Fibroblast of skin of left biceps (primary cell): ENCODE results near the gene SERPINA5.
"Not testable (repeated sequence)": the region's sequence is repeated elsewhere in the genome, so short reads cannot be mapped to it uniquely, and the experiment has no call there.

Experiments
- DNase-seq, 2 experiments: peaks; one replicate each; pipeline ENCODE4 v3.0.0-alpha.2; 2013; ENCODE audit warnings: low read depth in 2 of 2

The SERPINA5 gene

DNA sequence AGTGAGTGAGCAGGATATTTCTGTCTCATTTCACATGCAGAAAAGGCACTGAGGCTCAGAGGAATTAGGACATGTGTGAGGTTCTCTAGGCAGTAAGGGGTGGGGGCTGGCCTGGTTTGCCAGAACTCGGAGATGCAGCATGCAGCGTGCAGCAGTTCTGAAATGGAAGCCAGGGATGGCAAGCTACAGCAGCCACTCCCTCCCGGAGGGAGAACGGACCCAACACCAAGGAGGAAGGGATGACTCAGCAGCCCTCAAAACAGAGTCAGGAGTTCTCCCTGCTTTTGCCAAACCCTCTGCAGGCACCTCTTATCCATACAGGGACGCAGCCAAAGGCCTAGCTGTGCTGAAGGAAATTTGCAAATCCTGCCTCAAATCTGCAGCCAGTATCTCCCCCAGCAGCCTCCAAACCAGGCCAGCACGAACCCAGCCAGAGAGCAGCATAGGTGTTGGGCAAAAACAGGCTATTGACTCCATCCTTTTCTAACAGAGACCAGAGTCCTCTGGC, 20.7 kb downstream of the SERPINA5 start:
- peak; percentile 66 to 69 for DNase-seq

DNA sequence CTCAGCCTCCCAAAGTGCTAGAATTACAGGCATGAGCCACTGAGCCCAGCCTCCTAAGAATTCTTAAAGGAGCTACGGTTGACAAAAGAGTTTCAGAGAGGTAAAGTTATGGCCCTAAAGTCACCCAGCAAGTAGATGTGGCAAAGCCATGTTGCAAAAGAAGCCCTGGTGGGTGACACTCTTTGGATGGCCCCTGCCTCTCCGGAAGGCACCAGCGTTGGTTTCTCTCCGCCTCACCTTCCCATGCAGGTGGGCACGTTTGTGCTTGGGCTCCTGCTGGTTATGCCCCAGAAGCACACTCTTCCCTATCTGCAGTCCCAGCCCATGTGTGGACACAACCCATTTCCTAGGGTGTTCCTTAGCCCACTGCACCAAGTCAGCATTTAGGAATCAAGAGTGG, 21.5 kb downstream of the SERPINA5 start:
- no peak for DNase-seq

DNA sequence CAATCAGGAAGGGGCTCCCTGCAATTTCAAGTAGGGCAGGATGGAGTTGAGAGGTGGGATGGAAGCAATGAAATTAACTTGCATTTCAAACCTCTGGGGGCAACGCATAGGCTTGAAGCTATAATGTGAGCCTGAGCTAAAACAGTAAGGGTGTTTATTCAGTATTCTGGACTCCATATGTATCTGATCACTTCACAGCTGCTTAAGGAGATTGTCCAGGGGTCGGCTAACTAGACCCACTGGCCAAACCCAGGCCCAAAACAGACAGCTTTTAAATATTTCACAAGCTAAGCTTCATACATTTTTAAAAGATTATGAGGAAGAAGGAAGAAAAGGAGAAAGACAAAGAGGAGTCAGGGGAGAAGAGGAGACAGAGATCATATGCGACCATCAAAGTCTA, 24.1 kb downstream of the SERPINA5 start:
- DNase-seq = no peak

DNA sequence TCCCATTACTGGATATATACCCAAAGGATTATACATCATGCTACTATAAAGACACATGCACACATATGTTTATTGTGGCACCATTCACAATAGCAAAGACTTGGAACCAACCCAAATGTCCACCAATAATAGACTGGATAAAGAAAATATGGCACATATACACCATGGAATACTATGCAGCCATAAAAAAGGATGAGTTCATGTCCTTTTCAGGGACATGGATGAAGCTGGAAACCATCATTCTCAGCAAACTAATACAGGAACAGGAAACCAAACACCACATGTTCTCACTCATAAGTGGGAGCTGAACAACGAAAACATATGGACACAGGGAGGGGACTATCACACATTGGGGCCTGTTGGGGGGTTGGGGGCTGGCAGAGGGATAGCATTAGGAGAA, 27.7 kb downstream of the SERPINA5 start:
- not testable (repeated sequence) for DNase-seq

DNA sequence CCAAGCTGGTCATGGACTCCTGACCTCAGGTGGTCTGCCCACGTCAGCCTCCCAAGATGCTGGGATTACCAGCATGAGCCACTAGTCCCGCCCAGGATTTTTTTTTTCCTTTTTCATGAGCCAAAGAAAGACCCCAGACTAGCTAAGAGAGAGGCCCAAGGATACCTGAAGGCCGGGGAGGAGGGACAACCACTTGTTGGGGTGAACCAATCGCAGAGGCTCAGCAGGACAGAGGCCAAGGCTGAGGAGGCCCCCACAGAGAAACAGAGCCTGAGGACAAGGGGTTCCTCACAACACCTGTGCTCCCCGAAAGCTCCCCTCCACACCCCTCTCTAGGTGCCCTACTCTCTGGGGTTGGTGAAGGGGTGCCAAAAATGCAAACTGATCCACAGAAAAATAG, 30.0 kb downstream of the SERPINA5 start:
- DNase-seq = no peak

DNA sequence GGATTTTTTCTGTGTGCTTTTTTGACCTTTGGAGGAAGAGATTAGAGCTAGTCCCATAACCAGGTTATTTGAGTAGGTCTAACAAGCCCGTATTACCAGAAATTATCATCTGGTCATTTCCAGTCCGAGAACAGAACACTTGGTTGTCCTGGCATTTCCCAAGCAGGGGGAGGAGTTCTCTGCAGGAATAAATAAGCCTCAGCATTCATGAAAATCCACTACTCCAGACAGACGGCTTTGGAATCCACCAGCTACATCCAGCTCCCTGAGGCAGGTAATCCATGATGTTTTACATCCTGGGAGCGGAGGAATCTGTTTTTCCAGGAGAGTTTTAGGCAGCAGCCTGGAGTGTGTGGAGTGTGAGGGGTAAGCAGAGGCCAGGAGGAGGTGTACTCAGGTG, 30.9 kb downstream of the SERPINA5 start, which contains the start of gene SERPINA3:
SERPINA3 (plus strand) TSS at position 218 of the 400 bp plus-strand sequence. CDS start 2,051 bp downstream, outside the sequence.
- DNase-seq = no peak

DNA sequence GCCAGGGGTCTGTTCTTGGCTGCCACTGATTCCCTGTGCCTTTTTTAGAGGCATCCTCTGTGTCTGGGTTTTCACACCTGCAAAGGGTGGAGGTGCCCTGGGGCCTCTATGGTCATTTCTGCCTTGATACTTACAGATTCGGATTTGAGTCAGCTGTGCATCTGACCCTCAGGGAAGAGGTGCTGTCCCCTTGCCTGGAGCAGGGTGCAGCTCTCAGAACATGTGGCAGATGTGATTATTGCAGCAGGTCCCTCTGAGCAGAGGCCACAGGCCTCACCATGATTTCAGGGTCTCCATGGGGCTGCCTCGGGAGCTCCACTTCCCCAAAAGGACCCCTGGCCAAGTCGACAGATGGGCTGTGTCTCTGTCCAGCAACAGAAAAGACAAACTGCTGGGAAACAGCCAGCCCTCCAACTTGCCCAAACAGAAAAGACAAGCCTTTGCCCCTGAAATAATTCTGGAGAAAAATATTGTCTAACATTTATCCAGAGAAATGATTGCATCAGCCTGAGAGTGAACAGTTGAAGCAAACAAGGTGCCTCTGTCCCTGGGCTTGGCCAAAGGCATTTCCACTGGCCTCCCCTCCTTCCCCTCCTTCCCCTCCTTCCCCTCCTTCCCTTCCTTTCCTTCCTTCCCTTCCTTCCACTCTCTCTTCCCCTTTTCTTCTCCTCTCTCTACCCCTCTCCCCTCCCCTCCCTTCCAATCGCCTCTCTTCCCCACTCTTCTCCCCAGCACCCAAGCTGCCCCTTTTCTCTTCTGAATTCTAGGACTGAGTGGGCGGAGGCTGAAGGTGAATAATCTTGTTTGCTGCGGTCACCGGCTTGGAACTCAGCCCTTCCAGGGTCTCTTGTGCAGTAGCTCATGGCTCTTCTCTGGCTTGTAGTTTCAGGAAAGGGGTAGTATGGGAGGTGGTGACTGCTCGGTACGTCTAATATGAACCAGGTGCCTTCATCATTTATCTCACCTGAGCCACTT, 31.6 kb downstream of the SERPINA5 start:
- DNase-seq = no peak

DNA sequence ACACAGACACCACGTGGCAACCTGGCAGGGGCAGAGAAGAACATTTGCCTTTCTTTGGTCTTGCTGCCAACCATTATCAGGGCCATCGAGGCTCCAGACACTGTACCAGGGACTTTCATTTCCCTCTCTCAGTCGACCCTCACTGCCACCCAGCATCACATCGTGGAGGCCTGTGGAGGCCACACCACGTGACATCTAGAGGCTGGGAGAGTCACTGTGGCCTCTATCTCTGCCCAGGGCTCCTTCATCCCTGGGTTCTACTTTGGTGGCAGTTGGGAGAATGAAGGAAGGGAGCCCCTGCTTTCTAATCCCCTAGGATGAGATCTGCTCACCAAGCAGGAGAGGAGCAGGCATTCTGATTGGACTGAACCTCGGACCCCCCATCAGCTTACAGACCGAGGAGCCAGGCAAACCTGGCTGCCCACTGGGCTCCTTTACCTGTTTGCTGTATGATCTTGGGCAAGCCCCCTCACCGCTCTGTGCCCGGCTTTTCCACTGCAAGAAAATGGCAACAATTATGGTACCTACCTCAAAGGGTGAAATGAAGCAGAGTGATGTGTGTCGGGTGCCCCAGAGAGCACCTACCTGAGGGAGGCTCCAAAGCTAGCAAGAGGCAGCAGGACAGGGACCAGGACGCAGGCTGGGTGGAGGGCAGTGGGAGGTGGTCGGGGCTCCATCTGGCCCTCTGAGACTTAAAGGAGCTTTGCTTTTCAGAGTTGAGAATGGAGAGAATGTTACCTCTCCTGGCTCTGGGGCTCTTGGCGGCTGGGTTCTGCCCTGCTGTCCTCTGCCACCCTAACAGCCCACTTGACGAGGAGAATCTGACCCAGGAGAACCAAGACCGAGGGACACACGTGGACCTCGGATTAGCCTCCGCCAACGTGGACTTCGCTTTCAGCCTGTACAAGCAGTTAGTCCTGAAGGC, 32.8 kb downstream of the SERPINA5 start:
- no peak for DNase-seq

DNA sequence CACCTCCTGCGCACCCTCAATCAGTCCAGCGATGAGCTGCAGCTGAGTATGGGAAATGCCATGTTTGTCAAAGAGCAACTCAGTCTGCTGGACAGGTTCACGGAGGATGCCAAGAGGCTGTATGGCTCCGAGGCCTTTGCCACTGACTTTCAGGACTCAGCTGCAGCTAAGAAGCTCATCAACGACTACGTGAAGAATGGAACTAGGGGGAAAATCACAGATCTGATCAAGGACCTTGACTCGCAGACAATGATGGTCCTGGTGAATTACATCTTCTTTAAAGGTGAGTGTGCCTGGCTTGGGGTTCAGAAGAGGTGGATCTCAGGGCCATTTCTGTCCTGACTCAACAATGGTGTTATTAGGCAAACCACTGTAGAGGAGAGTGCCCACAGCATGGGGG, 33.6 kb downstream of the SERPINA5 start:
- no peak for DNase-seq

DNA sequence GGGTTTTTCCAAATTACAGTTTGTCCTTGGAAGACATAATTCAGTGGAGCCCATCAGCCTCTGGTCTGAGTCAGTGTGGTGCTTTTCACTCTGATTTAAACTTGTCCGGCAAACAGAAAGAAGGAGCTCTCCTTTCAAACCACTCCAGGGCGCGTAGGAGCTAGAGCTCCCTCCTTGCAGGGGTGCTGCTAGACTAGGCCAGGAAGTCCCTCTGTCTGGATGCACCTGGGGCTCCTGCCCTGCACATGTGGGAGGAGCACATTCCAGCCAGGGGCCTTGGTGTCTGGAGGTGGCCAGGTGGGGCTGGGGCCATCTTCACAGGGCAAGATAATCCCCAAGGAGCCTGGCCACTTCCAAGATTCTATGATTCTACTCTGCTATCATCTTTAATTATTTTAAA, 34.0 kb downstream of the SERPINA5 start:
- DNase-seq = no peak

DNA sequence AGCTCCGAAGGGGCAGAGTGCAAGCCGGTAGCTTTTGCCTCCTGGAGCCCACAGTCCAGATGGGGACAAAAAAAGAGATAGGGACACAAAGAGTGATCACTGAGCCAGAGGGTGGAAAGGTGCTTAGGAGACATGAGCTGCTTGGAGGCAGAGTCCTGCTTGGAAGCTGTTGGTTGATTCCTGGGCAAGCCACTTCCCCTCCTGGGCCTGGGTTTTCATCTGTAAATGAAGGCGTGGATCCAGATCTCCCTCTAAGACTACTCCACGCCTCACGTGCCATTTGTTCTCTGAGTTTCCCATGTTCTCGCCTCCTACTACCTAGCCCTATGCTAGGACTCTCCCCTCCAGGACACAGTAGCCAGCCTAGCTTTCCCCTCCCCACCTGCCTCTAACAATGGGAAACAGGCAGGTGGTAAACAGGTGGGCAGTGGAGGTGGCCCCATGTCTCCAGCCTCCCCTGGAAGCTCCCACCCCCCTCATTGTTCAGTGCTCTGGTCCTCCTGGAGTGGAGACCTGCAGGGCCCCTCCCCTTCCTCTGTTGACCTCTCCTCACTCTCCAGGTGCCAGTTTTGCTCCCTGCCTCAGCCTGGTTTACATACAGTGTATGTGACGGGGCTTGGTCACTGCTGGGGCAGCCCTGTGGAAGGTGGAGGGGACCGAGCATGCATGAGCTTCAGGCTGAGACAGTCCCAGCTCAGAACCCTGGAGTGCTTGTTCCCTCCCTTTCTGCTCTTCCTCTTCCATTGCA, 34.8 kb downstream of the SERPINA5 start:
- DNase-seq = no peak

DNA sequence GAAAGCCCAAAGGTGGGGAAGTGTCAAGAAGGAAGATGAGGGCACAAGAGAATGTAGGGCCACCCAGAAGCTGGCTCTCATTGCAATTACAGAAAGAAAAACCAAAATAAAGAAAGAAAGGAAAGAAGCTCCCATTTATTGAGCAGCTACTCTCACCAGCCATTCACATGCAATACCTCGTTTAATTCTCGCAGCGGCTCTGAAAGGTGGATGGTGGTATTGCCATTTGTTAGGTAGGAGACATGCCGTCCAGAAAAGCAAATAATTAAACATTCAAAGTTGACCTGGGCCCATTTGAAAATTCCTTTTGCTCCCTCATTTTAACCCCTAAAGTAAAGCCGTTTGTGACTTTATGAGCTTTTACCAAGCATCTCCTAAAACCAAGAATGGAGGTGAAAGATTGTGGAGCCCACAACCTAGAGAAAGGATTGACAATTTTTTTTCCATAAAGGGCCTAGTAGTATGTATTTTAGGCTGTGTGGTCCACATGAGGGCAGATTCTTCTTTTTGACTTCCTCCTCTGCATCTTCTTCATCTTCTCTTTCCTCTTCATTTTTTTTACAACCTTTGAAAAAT, 36.2 kb downstream of the SERPINA5 start:
- no peak for DNase-seq

DNA sequence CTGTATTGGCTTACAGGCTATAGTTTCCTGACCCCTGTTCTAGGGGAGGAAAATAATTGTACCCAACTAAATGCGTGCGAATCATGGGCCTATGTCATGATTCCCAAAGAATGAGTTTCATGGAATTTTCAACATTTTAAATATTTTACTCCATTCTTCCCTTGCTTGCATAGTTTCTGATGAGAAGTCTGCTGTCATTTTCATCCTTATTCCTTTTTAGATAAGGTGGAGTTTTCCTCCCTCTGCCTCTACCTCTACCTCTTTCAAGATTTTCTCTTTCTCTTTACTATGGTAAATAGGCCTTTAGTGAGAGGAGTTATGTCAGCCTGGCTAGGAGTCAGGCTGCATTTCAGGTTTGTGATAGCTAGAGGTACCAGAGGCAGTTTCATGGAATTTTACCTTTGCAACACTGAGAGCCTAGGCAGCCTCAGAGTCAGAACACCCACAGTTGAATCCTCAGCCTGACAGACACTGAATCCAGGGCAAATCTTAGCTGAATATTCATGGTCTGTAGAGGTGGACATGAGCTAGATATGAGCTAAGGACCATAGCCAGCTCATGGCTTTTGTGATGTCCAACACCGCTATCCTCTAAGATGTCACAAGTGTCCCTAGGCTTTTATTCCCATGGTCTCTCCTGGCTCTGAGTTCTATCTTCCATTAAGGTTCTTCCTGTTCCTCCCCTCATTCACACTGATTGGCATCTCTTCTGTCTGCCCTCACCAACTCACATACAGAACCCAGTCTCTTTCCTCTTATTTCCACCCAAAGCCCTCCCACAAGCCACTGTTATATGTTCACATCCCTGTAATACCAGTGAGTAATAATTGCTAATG, 37.0 kb downstream of the SERPINA5 start:
- DNase-seq = no peak

DNA sequence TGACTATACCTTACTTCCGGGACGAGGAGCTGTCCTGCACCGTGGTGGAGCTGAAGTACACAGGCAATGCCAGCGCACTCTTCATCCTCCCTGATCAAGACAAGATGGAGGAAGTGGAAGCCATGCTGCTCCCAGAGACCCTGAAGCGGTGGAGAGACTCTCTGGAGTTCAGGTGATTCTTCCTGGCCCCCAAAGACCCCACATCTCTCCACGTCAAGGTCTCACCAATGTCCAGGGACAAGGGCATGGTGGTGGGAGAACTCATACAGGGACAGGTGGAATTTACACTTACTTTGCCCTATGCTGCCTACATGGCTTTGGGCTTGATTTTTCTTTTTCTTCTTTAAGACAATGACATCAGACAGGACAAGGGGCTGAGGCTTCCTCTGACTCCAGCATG, 38.1 kb downstream of the SERPINA5 start:
- DNase-seq = no peak

DNA sequence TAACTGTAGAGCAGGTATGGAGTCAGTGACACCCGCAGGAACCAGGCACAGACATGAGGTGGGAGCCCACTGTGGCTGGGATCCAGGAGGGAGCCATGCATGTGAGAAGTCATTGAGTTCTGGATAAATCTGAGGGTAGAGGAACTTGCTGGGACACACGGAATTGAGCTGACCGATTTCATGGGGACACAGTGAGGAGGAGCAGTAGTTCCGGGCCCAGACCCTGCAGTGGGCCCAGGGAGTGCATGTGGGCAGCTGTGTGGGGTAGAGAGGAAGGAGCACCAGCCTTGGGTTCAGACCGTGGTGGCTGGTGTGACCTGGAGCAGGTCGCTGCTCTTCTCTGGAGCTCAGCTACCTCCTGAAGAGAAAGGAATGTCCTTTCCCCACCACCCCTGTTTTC, 39.4 kb downstream of the SERPINA5 start:
- no peak for DNase-seq

DNA sequence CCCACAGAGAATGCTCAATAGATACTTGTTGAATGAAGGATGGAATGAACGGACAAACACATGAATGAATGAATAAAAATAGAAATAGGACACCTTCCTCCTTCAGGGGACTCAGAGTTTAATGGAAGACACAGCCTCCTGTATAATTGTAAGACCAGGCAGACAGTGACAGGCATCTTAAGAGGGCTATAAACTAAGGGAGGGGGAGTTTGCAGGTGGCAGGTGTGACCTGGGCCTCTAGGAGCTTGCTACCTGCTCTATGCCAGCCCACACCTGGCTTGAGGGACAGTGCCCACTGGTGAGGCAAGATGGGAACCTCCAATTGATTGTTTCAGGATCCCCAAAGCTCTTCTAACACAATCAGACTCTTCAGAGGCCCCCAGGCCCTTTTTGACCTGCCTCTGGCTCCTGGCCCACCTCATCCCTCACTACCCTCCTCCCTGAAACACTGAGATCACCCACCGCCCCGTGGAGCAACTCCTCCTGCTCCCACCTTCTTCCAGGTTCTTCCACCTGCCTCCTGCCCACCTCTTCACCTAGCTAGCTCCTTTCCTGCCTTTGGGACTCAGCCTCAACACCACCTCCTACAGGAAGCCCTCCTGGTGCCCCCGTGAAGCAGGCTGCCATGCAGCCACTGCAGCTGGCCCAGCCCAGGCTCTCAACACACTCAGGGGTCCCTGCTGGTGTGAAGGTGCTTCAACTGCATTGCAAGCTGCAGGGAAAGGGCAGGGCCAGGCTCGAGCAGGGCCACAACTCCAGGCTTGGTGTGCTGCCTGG, 40.3 kb downstream of the SERPINA5 start:
- no peak for DNase-seq

DNA sequence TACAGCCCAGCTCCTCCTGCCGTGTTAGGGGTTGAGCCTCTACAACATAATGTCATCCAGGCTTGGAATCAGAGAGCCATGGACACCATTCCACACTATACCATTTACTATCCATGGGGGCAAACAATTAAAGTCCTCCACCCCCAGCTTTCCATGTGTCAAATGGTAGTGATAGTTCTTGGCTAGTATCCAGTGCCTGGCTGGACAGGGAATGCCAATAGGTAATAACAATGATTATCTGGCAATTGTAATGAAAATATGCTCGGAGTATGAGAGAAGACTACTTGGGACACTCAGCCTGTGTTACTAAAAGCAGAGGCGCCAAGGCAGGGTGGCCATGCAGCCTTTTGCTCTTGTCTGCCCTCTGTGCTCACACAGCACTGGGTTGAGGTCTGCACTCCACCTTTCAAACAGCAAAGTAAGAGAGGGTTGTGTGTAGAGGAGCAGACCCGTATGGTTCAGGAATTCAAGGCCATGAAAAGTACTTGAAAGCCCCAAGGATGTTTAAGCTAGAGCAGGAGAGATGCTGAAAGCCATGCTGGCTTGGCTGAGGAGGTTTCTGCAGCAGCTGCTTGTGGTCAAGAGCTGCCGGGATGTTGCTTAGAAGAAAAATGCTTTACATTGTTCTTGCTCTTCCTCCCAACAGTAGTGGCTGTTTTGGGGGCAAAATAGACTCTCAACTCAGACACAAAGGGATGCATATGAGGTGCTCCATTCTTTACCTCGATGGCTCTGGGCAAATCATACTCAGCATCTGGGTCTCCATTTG, 41.6 kb downstream of the SERPINA5 start:
- DNase-seq = no peak

DNA sequence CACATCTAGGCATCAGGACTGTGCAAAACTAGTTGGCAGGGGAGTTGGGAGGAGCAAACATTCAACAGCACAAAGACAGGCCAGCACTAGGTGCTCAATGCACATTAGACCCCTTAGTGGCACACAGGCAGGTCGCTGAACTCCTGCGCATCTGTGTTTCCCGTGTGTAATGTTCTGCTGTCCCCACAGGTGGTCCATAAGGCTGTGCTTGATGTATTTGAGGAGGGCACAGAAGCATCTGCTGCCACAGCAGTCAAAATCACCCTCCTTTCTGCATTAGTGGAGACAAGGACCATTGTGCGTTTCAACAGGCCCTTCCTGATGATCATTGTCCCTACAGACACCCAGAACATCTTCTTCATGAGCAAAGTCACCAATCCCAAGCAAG, 42.2 kb downstream of the SERPINA5 start:
- DNase-seq = no peak
